ENCODE results near the gene RABAC1.

The RABAC1 gene

GRCh38 chr19:41990028-41990427, 30.9 kb upstream of the RABAC1 start:
- DNase-seq (ENCODE audit: low spot score): no peak

- no peak for DNase-seq (ENCODE audit: low spot score)
Observed at GRCh38 chr19:41988947-41989346, 29.8 kb upstream of the RABAC1 start.

- no peak for DNase-seq (ENCODE audit: low spot score)
Observed at GRCh38 chr19:41987141-41987860, 28.2 kb upstream of the RABAC1 start.

- no peak for DNase-seq (ENCODE audit: low spot score)
Observed at GRCh38 chr19:41984961-41985360, 25.8 kb upstream of the RABAC1 start.

GRCh38 chr19:41981724-41982123, 22.6 kb upstream of the RABAC1 start:
- DNase-seq (ENCODE audit: low spot score): no peak

- DNase-seq (ENCODE audit: low spot score): no peak
Observed at GRCh38 chr19:41978470-41978869, 19.3 kb upstream of the RABAC1 start.

- no peak for DNase-seq (ENCODE audit: low spot score)
Observed at GRCh38 chr19:41977916-41978315, 18.8 kb upstream of the RABAC1 start.

- DNase-seq (ENCODE audit: low spot score): no peak
Observed at GRCh38 chr19:41974652-41975051, 15.5 kb upstream of the RABAC1 start.

- DNase-seq (ENCODE audit: low spot score): no peak
Observed at GRCh38 chr19:41971363-41971762, 12.2 kb upstream of the RABAC1 start.

GRCh38 chr19:41969772-41970458, 10.8 kb upstream of the RABAC1 start:
- DNase-seq (ENCODE audit: low spot score): no peak

- DNase-seq (ENCODE audit: low spot score): no peak
Observed at GRCh38 chr19:41968751-41969595, 9.9 kb upstream of the RABAC1 start.

- DNase-seq (ENCODE audit: low spot score): no peak
Observed at GRCh38 chr19:41967054-41967783, 8.1 kb upstream of the RABAC1 start.

GRCh38 chr19:41965106-41965505, 6.0 kb upstream of the RABAC1 start:
- DNase-seq (ENCODE audit: low spot score): no peak

- no peak for DNase-seq (ENCODE audit: low spot score)
Observed at GRCh38 chr19:41960973-41961372, 1.9 kb upstream of the RABAC1 start.

GRCh38 chr19:41958367-41959055, 610 bp downstream of the RABAC1 start:
- DNase-seq (ENCODE audit: low spot score): peak; percentile 87

GRCh38 chr19:41957838-41958366, 1.2 kb downstream of the RABAC1 start:
- DNase-seq (ENCODE audit: low spot score): peak; percentile 73

GRCh38 chr19:41957161-41957837, 1.8 kb downstream of the RABAC1 start:
- no peak for DNase-seq (ENCODE audit: low spot score)

- no peak for DNase-seq (ENCODE audit: low spot score)
Observed at GRCh38 chr19:41956621-41957020, 2.5 kb downstream of the RABAC1 start.

GRCh38 chr19:41955521-41955920, 3.6 kb downstream of the RABAC1 start:
- DNase-seq (ENCODE audit: low spot score): no peak

GRCh38 chr19:41951686-41952172, 7.4 kb downstream of the RABAC1 start:
- DNase-seq (ENCODE audit: low spot score): peak; percentile 87
